A673 (cell line): ENCODE data around the gene MDFI. TPM values are rescaled to one million over a fixed set of nuclear protein-coding genes. Genes with fewer than 3 reads are reported as not detected.

Experiments
- BruUV-seq: library from RNA; stranded (reverse); fragments of 400-500 nt; replicated peaks from 2 replicates; lab custom pipeline; 2021; lab: Mats Ljungman, UMichigan
- CTCF ChIA-PET: fragments of 300-600 bp; sonication (Branson Sonifier 250); formaldehyde crosslinking; loops from one replicate; lab custom pipeline; 2022; ENCODE audit warnings: antibody characterized with exemption; lab: Charles Lee
- POLR2A ChIA-PET: fragments of 300-600 bp; sonication (Branson Sonifier 250); formaldehyde crosslinking; loops from one replicate; lab custom pipeline; 2022; ENCODE audit warnings: antibody characterized with exemption; ENCODE audit not compliant: low non-redundant PET; lab: Charles Lee
- DNase-seq: peaks from one replicate; pipeline ENCODE4 v3.0.0-alpha.2; 2015; ENCODE audit warnings: low spot score
- H3K27ac ChIP-seq: fragments of 200-600 bp; sonication (generic); 2 replicates; pipeline ENCODE4 v1.5.1; 2016; ENCODE audit warnings: mixed run types, low read depth, mild to moderate bottlenecking, mixed read lengths, antibody characterized with exemption, low read length; ENCODE audit not compliant: poor library complexity, severe bottlenecking
- H3K27me3 ChIP-seq: fragments of 200-600 bp; sonication (generic); replicated peaks from 2 replicates; pipeline ENCODE4 v1.6.1; 2017; ENCODE audit warnings: mixed run types, low read depth, mild to moderate bottlenecking, mixed read lengths, antibody characterized with exemption, low read length; ENCODE audit not compliant: insufficient read depth, poor library complexity
- H3K36me3 ChIP-seq: fragments of 200-600 bp; sonication (generic); 2 replicates; pipeline ENCODE4 v1.6.1; 2016; ENCODE audit warnings: mixed run types, mild to moderate bottlenecking, mixed read lengths, antibody characterized with exemption, low read length; ENCODE audit not compliant: insufficient read depth, poor library complexity, severe bottlenecking
- H3K4me1 ChIP-seq: fragments of 200-600 bp; sonication (generic); 2 replicates; pipeline ENCODE4 v1.6.1; 2017; ENCODE audit warnings: mixed run types, mild to moderate bottlenecking, mixed read lengths, antibody characterized with exemption, low read length; ENCODE audit not compliant: insufficient read depth, poor library complexity, severe bottlenecking
- H3K4me3 ChIP-seq: fragments of 200-600 bp; sonication (generic); 2 replicates; pipeline ENCODE4 v1.5.1; 2016; ENCODE audit warnings: low read depth, mixed run types, mild to moderate bottlenecking, mixed read lengths, low read length; ENCODE audit not compliant: poor library complexity, severe bottlenecking
- H3K9me3 ChIP-seq: fragments of 200-600 bp; sonication (generic); 2 replicates; pipeline ENCODE4 v1.6.1; 2016; ENCODE audit warnings: mixed run types, low read depth, mild to moderate bottlenecking, mixed read lengths, antibody characterized with exemption, low read length; ENCODE audit not compliant: poor library complexity, severe bottlenecking
- EZH2 ChIP-seq: fragments of 200-600 bp; sonication (generic); IDR thresholded peaks from 2 replicates; pipeline ENCODE4 v1.6.1; 2017; ENCODE audit warnings: borderline replicate concordance, low read depth, mild to moderate bottlenecking, mixed read lengths, antibody characterized with exemption, low read length; ENCODE audit not compliant: poor library complexity, severe bottlenecking
- intact Hi-C: fragments of 100-400 bp; cut with micrococcal nuclease; formaldehyde crosslinking; loops from one replicate; pipeline ENCODE4 v1.10.0; 2022; ENCODE audit not compliant: unreplicated experiment
- total RNA-seq: library from RNA; stranded (reverse); gene quantifications from 2 replicates; pipeline ENCODE4 v1.2.3, GENCODE V29; 2021
- TF ChIP-seq, protein P1 (sequence below): fragments of 300-800, 200-600 bp; sonication (generic); conservative IDR thresholded peaks from 2 replicates; pipeline ENCODE4 v1.5.1; 2017; ENCODE audit warnings: low read depth, mild to moderate bottlenecking, antibody characterized with exemption, low read length, moderate library complexity, mixed read lengths

The MDFI gene
- total RNA-seq, 1 experiment from 2014 or later: 342 TPM

DNA sequence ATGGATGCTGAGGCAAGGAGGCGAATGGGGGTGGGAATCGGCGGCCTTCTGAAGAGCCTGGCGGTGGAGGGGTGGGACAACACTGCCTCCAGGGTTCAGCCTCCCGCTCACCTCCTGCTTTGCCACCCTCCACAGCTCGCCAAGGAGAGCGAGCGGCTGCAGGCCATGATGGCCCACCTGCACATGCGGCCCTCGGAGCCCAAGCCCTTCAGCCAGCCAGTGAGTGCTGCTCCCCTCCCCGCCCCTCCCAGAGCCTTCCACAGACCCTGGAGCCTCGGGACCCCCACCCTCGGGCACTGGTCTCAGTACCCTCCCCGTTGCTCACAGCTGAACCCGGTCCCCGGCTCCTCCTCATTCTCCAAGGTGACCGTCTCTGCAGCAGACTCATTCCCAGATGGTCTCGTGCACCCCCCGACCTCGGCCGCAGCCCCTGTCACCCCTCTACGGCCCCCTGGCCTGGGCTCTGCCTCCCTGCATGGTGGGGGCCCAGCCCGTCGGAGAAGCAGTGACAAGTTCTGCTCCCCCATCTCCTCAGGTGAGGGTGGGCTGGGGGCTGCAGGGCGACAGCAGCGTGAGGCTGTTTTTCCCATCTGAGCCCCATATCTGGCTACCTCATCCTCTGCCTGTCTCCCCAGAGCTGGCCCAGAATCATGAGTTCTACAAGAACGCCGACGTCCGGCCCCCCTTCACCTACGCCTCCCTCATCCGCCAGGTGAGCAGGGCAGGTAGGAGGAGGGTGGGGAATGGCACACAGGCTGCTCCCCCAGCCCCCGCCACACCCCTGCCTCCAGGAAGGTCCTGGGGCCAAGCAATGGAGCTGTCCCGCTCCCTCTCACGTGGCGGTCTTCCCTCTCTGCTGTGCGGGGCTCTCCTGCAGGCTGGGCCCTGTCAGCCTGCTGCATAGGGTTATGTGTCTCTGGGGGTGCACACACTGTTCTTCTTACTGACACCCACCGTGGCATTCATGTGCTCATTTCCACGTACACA is 48.3 kb upstream of the MDFI start:
- no peak for DNase-seq
- Histone ChIP-seq H3K4me1 (peaks cover 7% of the 10 kb centered on the region), H3K4me3 (no peak overlapping the region), H3K9me3 (no peaks in the 10 kb centered on the region), H3K36me3 (peaks cover 24% of the 10 kb centered on the region), H3K27ac (no peak overlapping the region), H3K27me3 (no peaks in the 10 kb centered on the region)
- intact Hi-C loops: loop anchor here (5.0 kb wide), 1 partner anchor 58 kb away; no protein-coding TSS in a partner anchor
- TF ChIP-seq EZH2: no peak
- TF ChIP-seq, protein P1, sequence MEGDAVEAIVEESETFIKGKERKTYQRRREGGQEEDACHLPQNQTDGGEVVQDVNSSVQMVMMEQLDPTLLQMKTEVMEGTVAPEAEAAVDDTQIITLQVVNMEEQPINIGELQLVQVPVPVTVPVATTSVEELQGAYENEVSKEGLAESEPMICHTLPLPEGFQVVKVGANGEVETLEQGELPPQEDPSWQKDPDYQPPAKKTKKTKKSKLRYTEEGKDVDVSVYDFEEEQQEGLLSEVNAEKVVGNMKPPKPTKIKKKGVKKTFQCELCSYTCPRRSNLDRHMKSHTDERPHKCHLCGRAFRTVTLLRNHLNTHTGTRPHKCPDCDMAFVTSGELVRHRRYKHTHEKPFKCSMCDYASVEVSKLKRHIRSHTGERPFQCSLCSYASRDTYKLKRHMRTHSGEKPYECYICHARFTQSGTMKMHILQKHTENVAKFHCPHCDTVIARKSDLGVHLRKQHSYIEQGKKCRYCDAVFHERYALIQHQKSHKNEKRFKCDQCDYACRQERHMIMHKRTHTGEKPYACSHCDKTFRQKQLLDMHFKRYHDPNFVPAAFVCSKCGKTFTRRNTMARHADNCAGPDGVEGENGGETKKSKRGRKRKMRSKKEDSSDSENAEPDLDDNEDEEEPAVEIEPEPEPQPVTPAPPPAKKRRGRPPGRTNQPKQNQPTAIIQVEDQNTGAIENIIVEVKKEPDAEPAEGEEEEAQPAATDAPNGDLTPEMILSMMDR: no peak
- BruUV-seq: no TSS peak
- ChIA-PET POLR2A (no interaction called here), CTCF (interaction anchor here (1.5 to 1.7 kb wide), 2 partner anchors 93 to 165 kb away, joined by 5 to 6 read pairs; no protein-coding TSS in a partner anchor)

DNA sequence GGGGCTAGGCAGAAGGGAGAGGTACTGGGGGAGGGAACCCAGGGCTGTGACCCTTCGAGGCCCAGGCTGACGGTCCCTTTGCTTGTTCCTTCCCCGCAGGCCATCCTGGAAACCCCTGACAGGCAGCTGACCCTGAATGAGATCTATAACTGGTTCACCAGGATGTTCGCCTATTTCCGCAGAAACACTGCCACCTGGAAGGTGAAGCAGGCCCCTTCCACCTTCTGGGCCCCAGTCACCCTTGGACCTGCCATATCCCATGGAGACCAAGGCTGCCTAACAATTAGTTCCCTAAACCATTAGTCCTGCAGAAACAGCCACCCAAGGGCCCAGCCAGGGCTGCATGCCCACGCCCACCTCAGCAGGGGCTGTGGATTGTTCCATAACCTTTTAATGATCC is 47.1 kb upstream of the MDFI start:
- H3K9me3 ChIP-seq: no peaks in the 10 kb centered on the region
- no peak for TF ChIP-seq EZH2
- TF ChIP-seq, protein P1: no peak
- intact Hi-C loops: loop anchor here (5.0 kb wide), 1 partner anchor 59 kb away; no protein-coding TSS in a partner anchor
- peaks cover 24% of the 10 kb centered on the region for H3K36me3 ChIP-seq
- POLR2A ChIA-PET: no interaction called here
- no peak overlapping the region for H3K27ac ChIP-seq
- CTCF ChIA-PET: no interaction called here
- DNase-seq: no peak
- H3K4me1 ChIP-seq: peaks cover 7% of the 10 kb centered on the region
- no peak overlapping the region for H3K4me3 ChIP-seq
- H3K27me3 ChIP-seq: no peaks in the 10 kb centered on the region
- BruUV-seq: no TSS peak

DNA sequence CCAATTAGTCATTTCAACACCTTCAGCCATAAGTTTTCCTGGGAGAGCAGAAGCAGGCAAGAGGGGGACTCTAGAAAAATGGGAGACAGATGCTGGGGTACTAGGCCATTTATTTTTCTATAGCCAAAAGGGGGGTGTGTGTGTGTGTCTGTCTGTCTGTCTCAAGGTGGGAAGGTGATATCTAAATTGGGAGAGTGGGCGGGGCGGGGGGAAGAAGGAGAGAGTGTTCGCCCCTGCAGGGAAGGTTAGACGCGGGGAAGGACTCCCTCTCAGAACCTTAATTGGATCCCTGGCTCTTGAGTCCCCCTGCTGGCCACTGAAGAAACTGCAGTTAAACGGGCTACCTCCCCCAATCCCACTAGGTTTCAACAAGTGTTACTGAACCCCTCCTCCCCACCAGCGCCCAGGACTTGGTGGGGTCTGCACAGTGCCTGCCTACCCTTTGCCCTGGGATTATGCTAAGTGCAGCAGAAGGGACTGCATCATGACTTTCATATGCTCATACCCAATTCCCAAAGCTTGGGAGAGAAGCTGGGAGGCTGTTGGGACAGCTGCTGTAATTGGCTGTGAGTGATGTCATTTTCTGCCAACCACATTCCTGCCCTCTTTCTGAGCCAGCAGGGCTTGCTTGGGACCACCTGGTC is 46.3 kb upstream of the MDFI start:
- peaks cover 7% of the 10 kb centered on the region for H3K4me1 ChIP-seq
- no peak overlapping the region for H3K27ac ChIP-seq
- ChIA-PET CTCF (interaction anchor here (0.6 to 0.7 kb wide), 5 partner anchors 91 to 224 kb away, joined by 3 to 5 read pairs (median 3); no protein-coding TSS in a partner anchor), POLR2A (no interaction called here)
- no TSS peak for BruUV-seq
- peak; percentile 78 for DNase-seq
- intact Hi-C loops: loop anchor here (1.0 to 5.0 kb wide), 3 partner anchors 60 to 223 kb away; no protein-coding TSS in a partner anchor
- no peaks in the 10 kb centered on the region for H3K9me3 ChIP-seq
- no peaks in the 10 kb centered on the region for H3K27me3 ChIP-seq
- H3K4me3 ChIP-seq: no peak overlapping the region
- H3K36me3 ChIP-seq: peaks cover 29% of the 10 kb centered on the region
- no peak for TF ChIP-seq EZH2
- TF ChIP-seq, protein P1: peak; percentile 93
